Measurements from ENCODE around the gene SAP25. TPM values are rescaled to one million over a fixed set of nuclear protein-coding genes. Genes with fewer than 3 reads are reported as not detected.
A peak's percentile ranks its signal among the peaks of the same experiment; 100 is the strongest.

Gene SAP25
- total RNA-seq, 6 donors from 2014 or later: 1.2 to 18.9 (median 12.7) TPM

GRCh38 chr7:100570954-100571828, 2.5 kb downstream of the SAP25 start:
- 78 to 86% methylated on average over 19 to 26 of the region's 26 CpGs for WGBS, 2 donors
- Histone ChIP-seq H3K9me3 (no peaks in the 10 kb centered on the region), H3K36me3 (peaks cover 16 to 40% (median 36%) of the 10 kb centered on the region in 4 donors), H3K4me1 (peaks cover 13 to 32% (median 18%) of the 10 kb centered on the region in 4 donors), H3K27ac (no peak overlapping the region), H3K4me3 (no peak overlapping the region), H3K27me3 (no peaks in the 10 kb centered on the region)
- ATAC-seq (ENCODE audit: low FRiP score in 2 of 2) (no peak), DNase-seq (no peak)
- TF ChIP-seq POLR2A (IDR thresholded peaks at IDR 0.05) (no peak), CTCF (IDR thresholded peaks at IDR 0.05) (no peak), POLR2AphosphoS5 (IDR thresholded peaks at IDR 0.05) (no peak), EP300 (IDR thresholded peaks at IDR 0.05) (no peak)

GRCh38 chr7:100568896-100569844, 4.5 kb downstream of the SAP25 start:
- TF ChIP-seq POLR2A (IDR thresholded peaks at IDR 0.05) (no peak), CTCF (IDR thresholded peaks at IDR 0.05) (peak; percentile 36 to 57 (median 50))
- peaks cover 13 to 32% (median 18%) of the 10 kb centered on the region in 4 donors for H3K4me1 ChIP-seq
- H3K4me3 ChIP-seq: peak overlapping the region in 3 of 4 donors; percentile 33 to 48 (median 44)
- no peaks in the 10 kb centered on the region for H3K9me3 ChIP-seq
- H3K27me3 ChIP-seq: no peaks in the 10 kb centered on the region
- peak overlapping the region in 2 of 4 donors; percentile 62 to 73 for H3K27ac ChIP-seq
- peak; percentile 3 to 59 for ATAC-seq (ENCODE audit: low FRiP score in 2 of 2)
- peak; percentile 77 to 87 for DNase-seq
- 28 to 68% methylated on average over 8 to 34 of the region's 36 CpGs for WGBS, 2 donors
- peaks cover 4 to 24% (median 16%) of the 10 kb centered on the region in 4 donors for H3K36me3 ChIP-seq

DNA sequence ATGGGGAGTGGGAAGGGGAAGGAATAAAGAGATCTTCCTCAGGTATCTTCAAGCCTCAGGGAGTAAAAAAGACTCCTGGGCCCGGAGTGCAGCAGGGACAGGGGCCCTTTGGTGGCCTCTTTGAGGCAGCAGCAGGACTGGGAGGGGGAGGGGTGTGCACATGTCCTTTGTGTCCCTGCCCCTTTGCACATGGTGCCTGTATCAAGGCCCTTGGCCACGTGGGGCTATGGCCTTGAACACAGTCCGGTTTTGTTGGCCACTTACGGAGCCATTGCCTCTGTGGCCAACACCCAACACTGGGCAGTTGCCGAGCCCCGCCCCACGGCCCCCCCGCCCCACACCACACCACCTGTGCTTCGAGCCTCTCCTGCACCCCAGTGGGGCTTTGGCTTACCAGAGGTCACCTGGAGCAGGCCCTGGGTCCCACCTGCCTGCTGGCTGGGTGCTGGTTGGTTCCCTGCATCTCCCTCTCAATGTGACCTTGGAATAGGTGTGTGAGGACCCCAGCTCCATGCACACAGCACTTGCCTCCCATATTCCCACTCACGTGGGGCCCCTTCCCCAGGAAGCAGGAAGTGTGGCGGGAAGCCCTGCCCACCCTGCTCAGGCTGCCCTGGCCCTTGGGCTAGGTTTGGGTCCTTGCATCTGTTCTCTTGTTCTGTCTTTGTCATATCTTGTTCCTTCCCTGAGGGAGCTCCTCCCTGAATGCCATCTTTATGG, 5.4 kb downstream of the SAP25 start:
- no peaks in the 10 kb centered on the region for H3K9me3 ChIP-seq
- no peak for TF ChIP-seq CTCF (IDR thresholded peaks at IDR 0.05)
- TF ChIP-seq EP300 (IDR thresholded peaks at IDR 0.05): no peak
- TF ChIP-seq POLR2AphosphoS5 (IDR thresholded peaks at IDR 0.05): no peak
- TF ChIP-seq POLR2A (IDR thresholded peaks at IDR 0.05): no peak
- no peaks in the 10 kb centered on the region for H3K27me3 ChIP-seq
- H3K4me3 ChIP-seq: no peak overlapping the region
- no peak for ATAC-seq (ENCODE audit: low FRiP score in 2 of 2)
- peaks cover 0 to 19% (median 9%) of the 10 kb centered on the region in 4 donors for H3K36me3 ChIP-seq
- H3K27ac ChIP-seq: no peak overlapping the region
- WGBS, 2 donors: 74 to 81% methylated on average over 3 to 9 of the region's 11 CpGs
- no peak for DNase-seq
- peaks cover 13 to 37% (median 18%) of the 10 kb centered on the region in 4 donors for H3K4me1 ChIP-seq

DNA sequence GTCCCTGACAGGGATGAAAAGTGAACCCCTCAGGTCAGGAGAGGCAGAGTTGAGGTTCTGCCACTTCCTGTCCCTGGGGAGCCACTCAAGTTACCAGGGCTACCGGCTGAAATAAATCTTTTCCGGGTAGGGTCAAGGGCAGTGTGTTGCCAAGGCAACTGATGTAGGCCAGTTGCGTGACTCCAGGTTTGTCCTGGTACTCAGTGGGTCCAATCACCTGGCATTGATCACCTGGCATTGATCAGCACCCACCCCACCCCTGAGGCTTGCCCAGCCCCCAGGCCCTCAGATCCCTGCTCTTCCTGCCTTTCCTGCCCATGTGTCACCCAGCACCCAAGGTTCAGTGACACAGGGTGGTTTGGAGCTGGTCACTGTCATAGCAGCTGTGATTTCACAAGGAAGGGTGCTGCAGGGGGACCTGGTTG, 5.9 kb downstream of the SAP25 start:
- no peak for TF ChIP-seq POLR2A (IDR thresholded peaks at IDR 0.05)
- no peak for TF ChIP-seq CTCF (IDR thresholded peaks at IDR 0.05)
- no peak for TF ChIP-seq POLR2AphosphoS5 (IDR thresholded peaks at IDR 0.05)
- TF ChIP-seq EP300 (IDR thresholded peaks at IDR 0.05): no peak
- H3K27me3 ChIP-seq: no peaks in the 10 kb centered on the region
- DNase-seq (no peak), ATAC-seq (ENCODE audit: low FRiP score in 2 of 2) (no peak)
- no peaks in the 10 kb centered on the region for H3K9me3 ChIP-seq
- H3K4me1 ChIP-seq: peaks cover 13 to 37% (median 18%) of the 10 kb centered on the region in 4 donors
- 29% methylated on average over 3 of the region's 3 CpGs; no CpG with 5 or more reads in 1 of the 2 donors for WGBS, 2 donors
- no peak overlapping the region for H3K4me3 ChIP-seq
- H3K27ac ChIP-seq: no peak overlapping the region
- H3K36me3 ChIP-seq: peaks cover 0 to 19% (median 5%) of the 10 kb centered on the region in 4 donors
